ENCODE data around the gene ANKRD11.

Gene ANKRD11

DNA sequence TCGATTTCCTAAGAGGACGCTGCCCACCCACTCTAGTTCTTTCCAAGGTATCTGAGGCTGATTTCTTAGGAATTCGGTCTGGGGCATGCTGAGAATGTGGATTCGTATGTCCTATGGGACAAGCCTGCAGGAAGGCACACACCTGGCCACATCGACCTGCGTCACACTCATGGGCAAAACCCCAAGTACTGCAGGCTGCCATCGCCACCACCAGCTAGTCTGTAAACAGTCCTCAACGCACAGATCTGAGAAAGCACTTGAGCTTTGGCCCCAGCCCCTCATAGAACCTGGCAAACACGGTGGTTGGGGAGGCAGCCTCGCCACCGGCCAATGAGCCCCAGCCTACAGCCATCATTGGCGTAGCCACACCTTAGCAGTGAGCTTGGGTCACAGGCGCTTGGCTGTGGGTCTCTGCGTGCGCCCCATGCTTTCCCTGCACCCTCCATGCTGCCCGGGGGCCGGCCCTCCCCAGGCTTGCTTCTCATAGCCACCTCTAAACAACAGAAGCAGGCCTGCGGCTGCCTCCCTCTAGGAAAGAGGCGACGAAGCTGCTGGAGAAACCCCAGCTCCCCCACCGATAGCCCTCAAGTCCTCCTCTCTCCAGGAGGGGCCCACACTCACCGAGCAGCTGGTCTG lies 197.8 kb downstream of the ANKRD11 start:
- Histone ChIP-seq H3K14ac (ENCODE audit: low read length in 2 of 2) (peak overlapping the region in 1 of 2 experiments; percentile 26), H3K27me3 (ENCODE audit: control insufficient read depth in 1 of 2, insufficient read depth in 1 of 2, low read length in 2 of 2) (no peaks in the 10 kb centered on the region), H2BK15ac (ENCODE audit: low read depth, poor library complexity, severe bottlenecking) (no peak overlapping the region), H3K36me3 (ENCODE audit: control insufficient read depth in 1 of 2, insufficient read depth in 2 of 2, low read depth in 1 of 2, low read length in 2 of 2) (peaks cover 27 to 65% of the 10 kb centered on the region in 2 experiments), H3K4me2 (ENCODE audit: low read length, poor library complexity, severe bottlenecking) (no peak overlapping the region), H2AFZ (ENCODE audit: low read depth, low read length) (no peak overlapping the region), H3K27ac (ENCODE audit: low read length, poor library complexity, severe bottlenecking) (no peak overlapping the region), H3K4me3 (ENCODE audit: insufficient read depth in 1 of 2, low read depth in 1 of 2, low read length in 2 of 2) (peak overlapping the region in 1 of 2 experiments; percentile 1), H3K4ac (ENCODE audit: low read depth in 1 of 2, low read length in 2 of 2) (no peak overlapping the region), H3K4me1 (ENCODE audit: control insufficient read depth, insufficient read depth, low read depth, low read length) (peaks cover 15% of the 10 kb centered on the region), H2AK5ac (ENCODE audit: low read length, severe bottlenecking) (no peak overlapping the region), H3K18ac (ENCODE audit: low read depth in 1 of 2, low read length in 2 of 2) (no peak overlapping the region), H2BK12ac (ENCODE audit: low read length in 2 of 2) (no peak overlapping the region), H2BK5ac (ENCODE audit: low read depth, low read length, poor library complexity, severe bottlenecking) (no peak overlapping the region), H3K9ac (ENCODE audit: low read length) (no peak overlapping the region), H2BK120ac (ENCODE audit: low read depth, low read length) (no peak overlapping the region), H3K79me1 (replicated peaks; ENCODE audit: low read length, poor library complexity, severe bottlenecking) (peaks cover 57% of the 10 kb centered on the region), H4K91ac (ENCODE audit: low read length) (no peak overlapping the region), H3K23ac (ENCODE audit: low read length in 2 of 2) (no peak overlapping the region), H4K8ac (ENCODE audit: low read length) (no peak overlapping the region), H3K9me3 (ENCODE audit: control insufficient read depth, low read length) (no peaks in the 10 kb centered on the region)
- 82% methylated on average over 22 of the region's 22 CpGs for WGBS
- DNase-seq, result no peak

GRCh38 chr16:89291776-89292175 lies 198.6 kb downstream of the ANKRD11 start:
- Histone ChIP-seq H3K4me1 (ENCODE audit: control insufficient read depth, insufficient read depth, low read depth, low read length) (peaks cover 15% of the 10 kb centered on the region), H3K9me3 (ENCODE audit: control insufficient read depth, low read length) (no peaks in the 10 kb centered on the region), H3K4me2 (ENCODE audit: low read length, poor library complexity, severe bottlenecking) (no peak overlapping the region), H4K8ac (ENCODE audit: low read length) (no peak overlapping the region), H2BK5ac (ENCODE audit: low read depth, low read length, poor library complexity, severe bottlenecking) (no peak overlapping the region), H2BK12ac (ENCODE audit: low read length in 2 of 2) (no peak overlapping the region), H3K4me3 (ENCODE audit: insufficient read depth in 1 of 2, low read depth in 1 of 2, low read length in 2 of 2) (no peak overlapping the region), H3K36me3 (ENCODE audit: control insufficient read depth in 1 of 2, insufficient read depth in 2 of 2, low read depth in 1 of 2, low read length in 2 of 2) (peaks cover 26 to 64% of the 10 kb centered on the region in 2 experiments), H2BK120ac (ENCODE audit: low read depth, low read length) (no peak overlapping the region), H2AFZ (ENCODE audit: low read depth, low read length) (no peak overlapping the region), H3K79me1 (replicated peaks; ENCODE audit: low read length, poor library complexity, severe bottlenecking) (peaks cover 57% of the 10 kb centered on the region), H4K91ac (ENCODE audit: low read length) (no peak overlapping the region), H2AK5ac (ENCODE audit: low read length, severe bottlenecking) (no peak overlapping the region), H3K9ac (ENCODE audit: low read length) (peak overlapping the region; percentile 7), H3K27me3 (ENCODE audit: control insufficient read depth in 1 of 2, insufficient read depth in 1 of 2, low read length in 2 of 2) (no peaks in the 10 kb centered on the region), H3K23ac (ENCODE audit: low read length in 2 of 2) (no peak overlapping the region), H3K14ac (ENCODE audit: low read length in 2 of 2) (no peak overlapping the region), H2BK15ac (ENCODE audit: low read depth, poor library complexity, severe bottlenecking) (no peak overlapping the region), H3K18ac (ENCODE audit: low read depth in 1 of 2, low read length in 2 of 2) (no peak overlapping the region), H3K4ac (ENCODE audit: low read depth in 1 of 2, low read length in 2 of 2) (no peak overlapping the region), H3K27ac (ENCODE audit: low read length, poor library complexity, severe bottlenecking) (no peak overlapping the region)
- 86% methylated on average over 13 of the region's 13 CpGs for WGBS
- DNase-seq, result no peak

DNA sequence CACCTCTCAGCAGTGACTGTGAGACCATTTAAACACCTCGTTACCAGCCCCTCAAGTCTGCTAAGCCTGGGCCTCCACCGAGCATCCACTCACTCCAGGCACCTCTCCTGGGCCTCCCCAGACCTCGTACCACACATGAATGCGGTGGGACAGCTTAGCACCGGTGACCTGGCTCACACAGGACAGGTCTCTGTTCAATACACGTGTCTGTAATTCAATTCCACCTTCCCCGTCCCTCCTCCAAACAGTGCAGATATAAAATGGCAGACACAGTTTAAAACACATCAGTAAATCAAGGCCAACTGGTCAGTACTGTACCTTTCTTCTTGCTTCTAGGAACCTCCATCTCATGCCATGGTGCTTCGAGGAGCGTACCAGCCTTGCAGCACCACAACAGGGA lies 199.0 kb downstream of the ANKRD11 start:
- H3K23ac ChIP-seq (ENCODE audit: low read length in 2 of 2), result no peak overlapping the region
- H3K14ac ChIP-seq (ENCODE audit: low read length in 2 of 2), result no peak overlapping the region
- DNase-seq, result no peak
- H2BK15ac ChIP-seq (ENCODE audit: low read depth, poor library complexity, severe bottlenecking), result no peak overlapping the region
- no peak overlapping the region for H3K4ac ChIP-seq (ENCODE audit: low read depth in 1 of 2, low read length in 2 of 2)
- no peak overlapping the region for H2AK5ac ChIP-seq (ENCODE audit: low read length, severe bottlenecking)
- H3K18ac ChIP-seq (ENCODE audit: low read depth in 1 of 2, low read length in 2 of 2), result no peak overlapping the region
- no peak overlapping the region for H3K4me3 ChIP-seq (ENCODE audit: insufficient read depth in 1 of 2, low read depth in 1 of 2, low read length in 2 of 2)
- 71% methylated on average over 9 of the region's 9 CpGs for WGBS
- no peak overlapping the region for H2BK12ac ChIP-seq (ENCODE audit: low read length in 2 of 2)
- peaks cover 53% of the 10 kb centered on the region for H3K79me1 ChIP-seq (replicated peaks; ENCODE audit: low read length, poor library complexity, severe bottlenecking)
- peaks cover 30 to 64% of the 10 kb centered on the region in 2 experiments for H3K36me3 ChIP-seq (ENCODE audit: control insufficient read depth in 1 of 2, insufficient read depth in 2 of 2, low read depth in 1 of 2, low read length in 2 of 2)
- H3K27me3 ChIP-seq (ENCODE audit: control insufficient read depth in 1 of 2, insufficient read depth in 1 of 2, low read length in 2 of 2), result no peaks in the 10 kb centered on the region
- no peak overlapping the region for H2BK5ac ChIP-seq (ENCODE audit: low read depth, low read length, poor library complexity, severe bottlenecking)
- peaks cover 15% of the 10 kb centered on the region for H3K4me1 ChIP-seq (ENCODE audit: control insufficient read depth, insufficient read depth, low read depth, low read length)
- H2BK120ac ChIP-seq (ENCODE audit: low read depth, low read length), result no peak overlapping the region
- no peaks in the 10 kb centered on the region for H3K9me3 ChIP-seq (ENCODE audit: control insufficient read depth, low read length)
- no peak overlapping the region for H3K4me2 ChIP-seq (ENCODE audit: low read length, poor library complexity, severe bottlenecking)
- peak overlapping the region; percentile 7 for H3K9ac ChIP-seq (ENCODE audit: low read length)
- H4K8ac ChIP-seq (ENCODE audit: low read length), result no peak overlapping the region
- no peak overlapping the region for H3K27ac ChIP-seq (ENCODE audit: low read length, poor library complexity, severe bottlenecking)
- H4K91ac ChIP-seq (ENCODE audit: low read length), result no peak overlapping the region
- H2AFZ ChIP-seq (ENCODE audit: low read depth, low read length), result no peak overlapping the region

DNA sequence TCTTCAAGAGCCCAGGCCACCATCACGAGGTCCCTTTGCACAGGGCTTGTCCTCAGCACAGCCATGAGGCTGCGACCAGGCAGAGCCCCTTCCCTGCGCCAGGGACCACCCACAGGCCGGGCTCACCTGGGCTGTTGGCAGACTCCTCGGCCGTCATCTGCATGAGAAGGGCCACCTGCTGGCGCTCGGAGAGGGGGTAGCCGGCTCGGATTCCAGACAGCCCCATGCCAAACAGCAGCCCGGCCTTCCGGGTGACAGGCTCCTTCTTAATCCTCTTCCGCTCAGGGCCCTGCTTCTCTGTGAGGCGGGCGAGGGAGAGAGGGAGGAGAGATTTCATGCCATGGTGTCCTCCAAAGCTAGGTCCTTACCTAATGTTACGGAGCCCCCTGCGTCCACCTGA lies 199.5 kb downstream of the ANKRD11 start:
- Histone ChIP-seq H3K36me3 (ENCODE audit: control insufficient read depth in 1 of 2, insufficient read depth in 2 of 2, low read depth in 1 of 2, low read length in 2 of 2) (peaks cover 34 to 69% of the 10 kb centered on the region in 2 experiments), H2BK120ac (ENCODE audit: low read depth, low read length) (no peak overlapping the region), H3K9ac (ENCODE audit: low read length) (no peak overlapping the region), H4K91ac (ENCODE audit: low read length) (no peak overlapping the region), H3K27ac (ENCODE audit: low read length, poor library complexity, severe bottlenecking) (no peak overlapping the region), H3K27me3 (ENCODE audit: control insufficient read depth in 1 of 2, insufficient read depth in 1 of 2, low read length in 2 of 2) (no peaks in the 10 kb centered on the region), H3K9me3 (ENCODE audit: control insufficient read depth, low read length) (no peaks in the 10 kb centered on the region), H3K4me2 (ENCODE audit: low read length, poor library complexity, severe bottlenecking) (no peak overlapping the region), H2BK15ac (ENCODE audit: low read depth, poor library complexity, severe bottlenecking) (no peak overlapping the region), H2AFZ (ENCODE audit: low read depth, low read length) (no peak overlapping the region), H3K79me1 (replicated peaks; ENCODE audit: low read length, poor library complexity, severe bottlenecking) (peaks cover 53% of the 10 kb centered on the region), H3K4me1 (ENCODE audit: control insufficient read depth, insufficient read depth, low read depth, low read length) (peaks cover 15% of the 10 kb centered on the region), H2BK5ac (ENCODE audit: low read depth, low read length, poor library complexity, severe bottlenecking) (no peak overlapping the region), H4K8ac (ENCODE audit: low read length) (no peak overlapping the region), H3K14ac (ENCODE audit: low read length in 2 of 2) (no peak overlapping the region), H2AK5ac (ENCODE audit: low read length, severe bottlenecking) (no peak overlapping the region), H3K23ac (ENCODE audit: low read length in 2 of 2) (no peak overlapping the region), H3K18ac (ENCODE audit: low read depth in 1 of 2, low read length in 2 of 2) (no peak overlapping the region), H3K4me3 (ENCODE audit: insufficient read depth in 1 of 2, low read depth in 1 of 2, low read length in 2 of 2) (no peak overlapping the region), H3K4ac (ENCODE audit: low read depth in 1 of 2, low read length in 2 of 2) (no peak overlapping the region), H2BK12ac (ENCODE audit: low read length in 2 of 2) (no peak overlapping the region)
- no peak for DNase-seq
- WGBS, result 78% methylated on average over 17 of the region's 17 CpGs

Data from mesenchymal stem cell (in vitro differentiated cells and primary cell).